Measurements from ENCODE around the gene CTU1. TPM values are rescaled to one million over a fixed set of nuclear protein-coding genes. Genes with fewer than 3 reads are reported as not detected.

The CTU1 gene
- total and polyA plus RNA-seq, 9 donors, result 2.7 to 4.8 (median 3.4) TPM

- Histone ChIP-seq H3K27ac (ENCODE audit: low read length) (no peak overlapping the region), H3K4me1 (ENCODE audit: control insufficient read depth, insufficient read depth, low read length) (no peaks in the 10 kb centered on the region), H3K9me3 (replicated peaks; ENCODE audit: control insufficient read depth, low read depth, low read length) (no peaks in the 10 kb centered on the region), H3K36me3 (ENCODE audit: control insufficient read depth, insufficient read depth, low read length) (no peaks in the 10 kb centered on the region), H3K27me3 (ENCODE audit: control insufficient read depth, insufficient read depth, low read length) (peaks cover 12% of the 10 kb centered on the region), H3K4me3 (ENCODE audit: low read length) (no peak overlapping the region)
- 30% methylated on average over 1 of the region's 4 CpGs for WGBS (ENCODE audit: insufficient coverage)
- DNase-seq, result no peak
Observed at GRCh38 chr19:51060336-51060735, 47.9 kb downstream of the CTU1 start.

- H3K27me3 ChIP-seq (ENCODE audit: control insufficient read depth, insufficient read depth, low read length), result peaks cover 6% of the 10 kb centered on the region
- H3K4me3 ChIP-seq (ENCODE audit: low read length), result no peak overlapping the region
- no CpG with 5 or more reads among the region's 7 CpGs for WGBS (ENCODE audit: insufficient coverage)
Observed at GRCh38 chr19:51059715-51060114, 48.5 kb downstream of the CTU1 start.

GRCh38 chr19:51055866-51056265 is 52.3 kb downstream of the CTU1 start:
- DNase-seq, result no peak
- no peaks in the 10 kb centered on the region for H3K36me3 ChIP-seq (ENCODE audit: control insufficient read depth, insufficient read depth, low read length)
- H3K9me3 ChIP-seq (replicated peaks; ENCODE audit: control insufficient read depth, low read depth, low read length), result no peaks in the 10 kb centered on the region
- no peaks in the 10 kb centered on the region for H3K4me1 ChIP-seq (ENCODE audit: control insufficient read depth, insufficient read depth, low read length)
- no peaks in the 10 kb centered on the region for H3K27me3 ChIP-seq (ENCODE audit: control insufficient read depth, insufficient read depth, low read length)
- H3K27ac ChIP-seq (ENCODE audit: low read length), result no peak overlapping the region
- H3K4me3 ChIP-seq (ENCODE audit: low read length), result no peak overlapping the region

More at GRCh38 chr19:51059715-51060114, 48.5 kb downstream of the CTU1 start:
- Histone ChIP-seq H3K4me1 (ENCODE audit: control insufficient read depth, insufficient read depth, low read length) (no peaks in the 10 kb centered on the region), H3K36me3 (ENCODE audit: control insufficient read depth, insufficient read depth, low read length) (no peaks in the 10 kb centered on the region), H3K9me3 (replicated peaks; ENCODE audit: control insufficient read depth, low read depth, low read length) (no peaks in the 10 kb centered on the region), H3K27ac (ENCODE audit: low read length) (no peak overlapping the region)
- DNase-seq, result no peak

Other genes starting within 250 kb of the CTU1 start
- gene KLK2, start 235.0 kb downstream of the CTU1 start, total RNA-seq, result not detected
- under 1 TPM in 1 of 8 donors, not detected in 7; 0.30 TPM for gene KLK2, start 235.0 kb downstream of the CTU1 start, polyA plus RNA-seq (ENCODE audit: insufficient read depth in 1 of 8, insufficient read length in 8 of 8, low replicate concordance in 1 of 8)
- not detected for gene KLK4, start 197.0 kb downstream of the CTU1 start, total RNA-seq
- gene KLK4, start 197.0 kb downstream of the CTU1 start, polyA plus RNA-seq (ENCODE audit: insufficient read depth in 1 of 8, insufficient read length in 8 of 8, low replicate concordance in 1 of 8), result not detected
- gene KLK5, start 155.4 kb downstream of the CTU1 start, total RNA-seq, result not detected
- gene KLK5, start 155.4 kb downstream of the CTU1 start, polyA plus RNA-seq (ENCODE audit: insufficient read depth in 1 of 8, insufficient read length in 8 of 8, low replicate concordance in 1 of 8), result under 1 TPM in 1 of 8 donors, not detected in 7; 0.34 TPM
- 0.09 TPM for gene KLK6, start 138.8 kb downstream of the CTU1 start, total RNA-seq
- gene KLK6, start 138.8 kb downstream of the CTU1 start, polyA plus RNA-seq (ENCODE audit: insufficient read depth in 1 of 8, insufficient read length in 8 of 8, low replicate concordance in 1 of 8), result under 1 TPM in 5 of 8 donors, not detected in 3; 0.12 to 0.62 (median 0.23) TPM
- gene KLK7, start 124.5 kb downstream of the CTU1 start, total RNA-seq, result not detected
- gene KLK7, start 124.5 kb downstream of the CTU1 start, polyA plus RNA-seq (ENCODE audit: insufficient read depth in 1 of 8, insufficient read length in 8 of 8, low replicate concordance in 1 of 8), result under 1 TPM in 4 of 8 donors, not detected in 4; 0.05 to 0.30 (median 0.17) TPM
- not detected for gene KLK8, start 106.8 kb downstream of the CTU1 start, total RNA-seq
- 1 to 10 TPM in 1 of 8 donors, not detected in 7; 1.0 TPM for gene KLK8, start 106.8 kb downstream of the CTU1 start, polyA plus RNA-seq (ENCODE audit: insufficient read depth in 1 of 8, insufficient read length in 8 of 8, low replicate concordance in 1 of 8)
- gene KLK10, start 88.7 kb downstream of the CTU1 start, total RNA-seq, result not detected
- gene KLK10, start 88.7 kb downstream of the CTU1 start, polyA plus RNA-seq (ENCODE audit: insufficient read depth in 1 of 8, insufficient read length in 8 of 8, low replicate concordance in 1 of 8), result under 1 TPM in 7 of 8 donors, not detected in 1; 0.06 to 0.57 (median 0.15) TPM
- not detected for gene KLK11, start 81.8 kb downstream of the CTU1 start, total RNA-seq
- 1 to 10 TPM in 1 of 8 donors, under 1 TPM in 2, not detected in 5; 0.34 to 2.1 (median 0.45) TPM for gene KLK11, start 81.8 kb downstream of the CTU1 start, polyA plus RNA-seq (ENCODE audit: insufficient read depth in 1 of 8, insufficient read length in 8 of 8, low replicate concordance in 1 of 8)
- gene KLK12, start 73.4 kb downstream of the CTU1 start, total RNA-seq, result not detected
- gene KLK12, start 73.4 kb downstream of the CTU1 start, polyA plus RNA-seq (ENCODE audit: insufficient read depth in 1 of 8, insufficient read length in 8 of 8, low replicate concordance in 1 of 8), result not detected
- not detected for gene KLK13, start 43.3 kb downstream of the CTU1 start, total RNA-seq
- gene KLK13, start 43.3 kb downstream of the CTU1 start, polyA plus RNA-seq (ENCODE audit: insufficient read depth in 1 of 8, insufficient read length in 8 of 8, low replicate concordance in 1 of 8), result under 1 TPM in 1 of 8 donors, not detected in 7; 0.21 TPM
- gene KLK14, start 25.5 kb downstream of the CTU1 start, total RNA-seq, result not detected
- under 1 TPM in 5 of 8 donors, not detected in 3; 0.28 to 0.52 (median 0.34) TPM for gene KLK14, start 25.5 kb downstream of the CTU1 start, polyA plus RNA-seq (ENCODE audit: insufficient read depth in 1 of 8, insufficient read length in 8 of 8, low replicate concordance in 1 of 8)
- gene SIGLEC9, start 16.5 kb upstream of the CTU1 start, total RNA-seq, result 0.53 TPM
- gene SIGLEC9, start 16.5 kb upstream of the CTU1 start, polyA plus RNA-seq (ENCODE audit: insufficient read depth in 1 of 8, insufficient read length in 8 of 8, low replicate concordance in 1 of 8), result 1 to 10 TPM in 5 of 8 donors, under 1 TPM in 3; 0.54 to 1.4 (median 1.1) TPM
- gene SIGLEC7, start 33.9 kb upstream of the CTU1 start, total RNA-seq, result 0.40 TPM
- gene SIGLEC7, start 33.9 kb upstream of the CTU1 start, polyA plus RNA-seq (ENCODE audit: insufficient read depth in 1 of 8, insufficient read length in 8 of 8, low replicate concordance in 1 of 8), result 1 to 10 TPM in 1 of 8 donors, under 1 TPM in 7; 0.41 to 1.1 (median 0.63) TPM
- 2.3 TPM for gene CD33, start 116.7 kb upstream of the CTU1 start, total RNA-seq
- 1 to 10 TPM; 2.2 to 3.9 (median 2.8) TPM for gene CD33, start 116.7 kb upstream of the CTU1 start, polyA plus RNA-seq (ENCODE audit: insufficient read depth in 1 of 8, insufficient read length in 8 of 8, low replicate concordance in 1 of 8)
- not detected for gene SIGLECL1, start 142.7 kb upstream of the CTU1 start, total RNA-seq
- not detected for gene SIGLECL1, start 142.7 kb upstream of the CTU1 start, polyA plus RNA-seq (ENCODE audit: insufficient read depth in 1 of 8, insufficient read length in 8 of 8, low replicate concordance in 1 of 8)
- not detected for gene IGLON5, start 203.2 kb upstream of the CTU1 start, total RNA-seq
- gene IGLON5, start 203.2 kb upstream of the CTU1 start, polyA plus RNA-seq (ENCODE audit: insufficient read depth in 1 of 8, insufficient read length in 8 of 8, low replicate concordance in 1 of 8), result under 1 TPM; 0.14 to 0.73 (median 0.21) TPM
- gene VSIG10L, start 233.7 kb upstream of the CTU1 start, total RNA-seq, result 0.49 TPM
- gene VSIG10L, start 233.7 kb upstream of the CTU1 start, polyA plus RNA-seq (ENCODE audit: insufficient read depth in 1 of 8, insufficient read length in 8 of 8, low replicate concordance in 1 of 8), result 1 to 10 TPM in 6 of 8 donors, under 1 TPM in 2; 0.80 to 1.7 (median 1.3) TPM

All from muscle of leg (tissue), 11 donors.